NOMO-1 (cell line): ENCODE measurements around the gene SCEL.

ENCODE experiments used
- DNase-seq, 2 experiments: peaks; one replicate each; lab custom pipeline; 2025; ENCODE audit not compliant: unreplicated experiment in 2 of 2; lab: John Stamatoyannopoulos, UW

SCEL gene

GRCh38 chr13:77548594-77548993, 13.1 kb downstream of the SCEL start:
- no peak for DNase-seq

- DNase-seq: no peak
Observed at GRCh38 chr13:77554069-77554468, 18.6 kb downstream of the SCEL start.

GRCh38 chr13:77555246-77555645, 19.7 kb downstream of the SCEL start:
- no peak for DNase-seq

- DNase-seq: no peak
Observed at GRCh38 chr13:77558016-77558415, 22.5 kb downstream of the SCEL start.

DNA sequence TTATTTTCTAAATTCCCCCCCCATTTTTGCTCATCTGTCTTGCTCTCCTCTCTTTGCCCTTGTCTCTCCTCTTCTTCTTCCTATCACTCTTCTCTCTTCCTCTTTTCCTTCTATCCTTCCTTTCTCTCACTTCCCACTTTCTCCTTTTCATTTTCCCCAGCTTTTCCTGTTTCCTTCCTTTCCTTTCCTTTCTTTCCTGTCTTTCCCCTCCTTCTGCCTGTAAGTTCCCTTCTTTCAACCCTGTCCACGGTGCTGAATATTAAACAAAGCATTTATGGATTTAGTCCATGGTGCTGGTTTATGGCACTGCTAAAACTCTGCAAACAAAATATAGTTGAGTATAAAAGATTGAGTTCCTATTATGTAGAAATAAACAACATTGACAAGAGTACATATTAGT, 27.6 kb downstream of the SCEL start:
- DNase-seq: peak in 1 of 2 experiments; percentile 21

- peak; percentile 18 to 60 for DNase-seq
Observed at GRCh38 chr13:77565635-77566034, 30.1 kb downstream of the SCEL start.

DNA sequence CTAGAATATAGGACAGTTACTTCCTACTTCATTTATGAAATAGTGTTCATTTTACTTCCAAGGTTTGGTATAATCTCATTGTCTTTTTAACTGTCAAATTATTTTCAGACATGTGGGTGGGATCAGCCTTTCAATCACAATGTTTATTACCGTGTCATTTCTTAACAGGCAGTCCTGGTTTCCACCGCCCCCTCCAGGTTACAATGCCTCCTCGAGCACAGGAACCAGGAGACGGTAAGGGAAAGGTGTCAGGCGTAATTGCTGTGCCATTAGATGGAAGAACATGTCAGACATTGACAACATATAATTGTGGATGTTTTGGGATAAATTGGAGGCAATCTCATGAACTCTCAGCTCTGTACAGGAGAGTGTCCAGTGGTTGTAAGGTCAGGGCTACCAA, 36.5 kb downstream of the SCEL start:
- DNase-seq: no peak

DNA sequence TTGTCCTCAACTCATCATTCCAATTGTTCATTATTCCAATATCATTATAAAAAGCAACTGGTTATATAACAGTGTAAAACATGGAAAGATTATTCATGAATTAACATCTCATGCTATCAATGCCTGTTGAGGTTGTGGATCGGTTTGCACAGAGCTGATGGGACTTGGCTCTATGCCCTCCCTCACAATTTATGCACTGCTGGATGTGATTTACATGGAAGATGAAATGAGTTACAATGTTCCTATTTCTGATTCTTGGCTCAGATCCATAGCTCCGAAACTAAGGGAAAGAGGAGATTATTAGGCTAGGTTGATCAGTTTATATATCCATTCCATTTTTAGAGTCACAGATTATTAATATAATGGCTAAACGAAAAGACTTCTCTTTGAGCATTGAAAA, 38.6 kb downstream of the SCEL start:
- no peak for DNase-seq

DNA sequence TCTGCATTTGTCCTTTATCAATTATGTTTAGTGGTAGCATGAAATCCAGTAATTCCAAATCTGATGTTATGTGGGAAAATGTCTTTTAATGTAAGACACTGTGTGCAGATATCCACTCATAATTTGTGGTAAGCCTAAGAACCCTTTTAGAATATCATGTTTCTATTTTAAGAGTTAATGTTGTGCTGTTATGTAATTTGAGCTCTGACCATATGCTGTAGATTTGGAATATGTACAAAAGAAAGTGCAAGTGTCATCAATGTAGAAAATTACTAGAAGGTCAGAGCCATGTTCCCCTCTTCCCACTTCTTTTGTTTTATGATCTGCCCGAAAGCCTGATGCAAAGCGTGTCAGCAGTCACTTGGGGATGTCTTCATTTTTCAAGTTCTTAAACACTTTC, 44.5 kb downstream of the SCEL start:
- DNase-seq: no peak

DNA sequence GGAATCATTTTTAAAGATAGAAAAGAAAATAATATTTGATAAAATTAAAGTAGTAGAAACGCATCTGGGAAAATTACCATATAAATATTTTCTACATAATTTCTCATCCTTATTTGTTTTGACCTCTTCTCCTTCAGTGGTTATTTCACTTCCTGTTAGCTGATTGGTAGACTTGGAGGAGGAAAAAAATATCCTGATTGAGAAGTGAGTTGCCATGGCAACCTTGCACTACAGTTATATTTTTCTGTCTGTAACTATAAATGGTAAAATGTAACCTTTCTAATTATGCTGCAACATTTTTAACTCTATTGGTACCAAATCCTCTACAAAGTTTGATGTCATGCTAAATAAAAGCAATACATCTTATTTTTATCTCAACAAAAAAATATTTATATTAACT, 45.2 kb downstream of the SCEL start:
- DNase-seq: no peak

GRCh38 chr13:77583581-77583980, 48.1 kb downstream of the SCEL start:
- no peak for DNase-seq

- no peak for DNase-seq
Observed at GRCh38 chr13:77584106-77584505, 48.6 kb downstream of the SCEL start.

GRCh38 chr13:77595166-77595810, 59.8 kb downstream of the SCEL start:
- DNase-seq: no peak

GRCh38 chr13:77596777-77597176, 61.3 kb downstream of the SCEL start:
- no peak for DNase-seq

- no peak for DNase-seq
Observed at GRCh38 chr13:77599351-77599750, 63.8 kb downstream of the SCEL start.

DNA sequence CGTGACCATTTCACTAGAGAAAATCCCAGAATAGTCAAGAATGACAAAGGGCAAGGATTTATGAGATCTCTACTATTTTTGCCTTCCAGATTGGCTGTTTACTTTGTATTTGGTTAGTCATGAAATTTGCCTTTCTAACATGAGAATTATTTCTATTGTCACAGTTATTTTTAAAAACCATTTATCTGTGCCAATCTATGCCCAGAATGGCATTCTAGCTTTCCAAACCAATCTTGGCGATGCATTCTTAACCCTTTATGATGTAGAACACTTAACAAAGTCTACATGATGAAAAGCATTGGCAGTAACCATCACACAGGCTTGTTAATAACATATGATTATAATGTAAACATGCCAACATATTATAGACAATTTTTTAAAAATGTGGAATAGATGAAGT, 65.2 kb downstream of the SCEL start:
- no peak for DNase-seq

DNA sequence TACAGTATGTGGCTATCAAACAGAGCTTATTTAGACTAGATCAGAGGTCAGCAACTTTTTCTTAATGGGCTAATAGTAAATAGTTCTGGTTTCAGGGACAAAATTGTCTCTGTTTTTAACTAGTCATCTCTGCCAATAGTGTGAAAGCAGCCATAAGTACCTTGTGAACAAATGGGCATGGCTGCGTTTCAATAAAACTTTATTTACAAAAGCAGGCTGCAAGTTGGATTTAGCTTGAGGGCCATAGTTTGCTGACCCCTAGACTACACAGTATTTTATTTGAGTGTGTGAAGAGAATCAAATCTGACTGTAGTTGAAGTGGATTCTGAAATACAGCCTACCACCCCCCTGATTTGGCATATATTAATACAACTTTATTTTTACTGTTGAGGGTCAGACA, 75.6 kb downstream of the SCEL start:
- no peak for DNase-seq

DNA sequence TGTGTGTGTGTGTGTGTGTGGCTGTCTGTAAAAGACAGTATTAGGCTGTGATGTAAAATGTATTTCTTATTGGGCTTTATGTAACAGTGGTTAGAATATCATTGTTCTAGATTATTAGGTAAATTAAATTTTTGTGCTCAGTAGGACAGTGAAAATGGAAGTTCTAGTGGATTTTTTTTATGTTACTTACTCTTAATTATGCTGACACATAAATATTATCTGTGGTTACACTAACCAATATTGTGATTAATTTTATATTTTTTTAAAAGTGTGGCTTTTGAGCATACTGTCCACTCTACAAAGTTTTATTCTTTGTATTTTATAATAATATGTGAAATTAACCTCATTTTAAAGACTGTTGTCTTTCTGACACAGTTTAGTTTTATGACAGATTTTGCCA, 80.5 kb downstream of the SCEL start:
- DNase-seq: no peak

GRCh38 chr13:77619655-77620054, 84.1 kb downstream of the SCEL start:
- DNase-seq: peak in 1 of 2 experiments; percentile 18

DNA sequence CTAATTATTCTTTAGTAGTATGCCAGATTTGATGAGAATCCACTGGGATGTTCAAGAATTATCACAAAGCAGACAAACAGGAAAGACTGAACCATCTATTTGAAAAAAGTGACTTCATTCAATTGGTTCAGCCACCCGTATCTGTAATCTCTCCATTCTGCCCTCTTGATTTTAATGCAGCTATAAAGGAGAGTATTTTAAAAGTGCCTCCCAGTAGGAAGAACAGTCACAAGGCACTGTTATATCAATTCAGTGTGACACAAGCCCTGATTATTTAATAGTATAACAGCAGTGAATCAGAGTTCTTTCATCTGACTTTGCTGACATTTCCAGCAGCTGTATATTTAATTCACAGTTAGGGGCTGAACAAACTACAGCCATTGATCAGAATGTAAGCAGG, 84.6 kb downstream of the SCEL start:
- DNase-seq: no peak

GRCh38 chr13:77623806-77624205, 88.3 kb downstream of the SCEL start:
- DNase-seq: no peak

DNA sequence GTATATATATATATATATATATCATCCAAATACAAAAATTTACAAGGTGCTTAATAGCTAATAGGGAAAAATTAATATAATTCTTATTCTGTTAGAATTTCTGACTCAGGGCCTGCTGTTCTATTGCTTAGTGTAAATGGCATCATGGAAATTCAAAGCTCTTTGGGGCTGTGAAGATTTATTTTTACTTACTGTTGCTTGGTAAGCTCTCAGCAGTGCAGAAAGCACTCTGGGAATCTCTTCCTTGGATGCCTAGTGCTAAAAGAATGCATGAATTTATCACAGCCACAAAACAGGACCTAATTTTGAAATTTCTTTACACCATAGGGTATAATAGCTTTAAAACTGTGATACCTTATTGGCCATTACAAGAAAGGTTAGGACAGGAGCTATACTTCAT, 92.7 kb downstream of the SCEL start:
- DNase-seq: no peak

- no peak for DNase-seq
Observed at GRCh38 chr13:77637588-77637987, 102.1 kb downstream of the SCEL start.
